K562 (cell line): ENCODE results near the gene ARMC7. TPM values are rescaled to one million over a fixed set of nuclear protein-coding genes. Genes with fewer than 3 reads are reported as not detected.
A peak's percentile ranks its signal among the peaks of the same experiment; 100 is the strongest.

Experiments used
- ADNP ChIP-seq: fragments of 200-800 bp; sonication (Bioruptor generic); IDR thresholded peaks from 2 replicates; pipeline ENCODE4 v1.6.1; 2016; ENCODE audit warnings: missing genetic modification characterization, missing compliant biosample characterization
- ARID1B ChIP-seq: fragments of 450-650 bp; IDR thresholded peaks from 2 replicates; pipeline ENCODE4 v1.6.1; 2016; ENCODE audit warnings: antibody characterized with exemption, mild to moderate bottlenecking, inconsistent platforms
- CBFB ChIP-seq: sonication (generic); formaldehyde crosslinking; IDR thresholded peaks from 2 replicates; pipeline ENCODE4 v1.4.0; 2020; ENCODE audit warnings: mild to moderate bottlenecking, missing genetic modification reagents
- CEBPG ChIP-seq, 3 experiments: fragments of 200-800 bp in 1 of 3; sonication (Bioruptor generic) in 1 of 3; sonication (generic) in 1 of 3; formaldehyde crosslinking in 1 of 3; IDR thresholded peaks in 2 of 3; conservative IDR thresholded peaks in 1 of 3; 2 replicates each; pipeline versions ENCODE4 v1.6.1 to v1.8.0; 2016 to 2022; ENCODE audit warnings: missing compliant biosample characterization in 2 of 3, missing genetic modification characterization in 2 of 3, mild to moderate bottlenecking in 1 of 3, missing genetic modification reagents in 1 of 3
- CXXC5 ChIP-seq: fragments of 250-450 bp; sonication (Bioruptor Pico); IDR thresholded peaks from 2 replicates; pipeline ENCODE4 v1.8.0; 2022; ENCODE audit warnings: inconsistent platforms, mild to moderate bottlenecking, moderate library complexity
- E2F6 ChIP-seq, 2 experiments: IDR thresholded peaks; 2 replicates each; pipeline ENCODE4 v1.6.1; 2011; ENCODE audit warnings: borderline replicate concordance in 1 of 2, control low read depth in 1 of 2, low read depth in 1 of 2, low read length in 1 of 2, mild to moderate bottlenecking in 1 of 2, mixed read lengths in 1 of 2, moderate library complexity in 1 of 2; ENCODE audit not compliant: insufficient read depth in 1 of 2, insufficient read length in 1 of 2, poor library complexity in 1 of 2, severe bottlenecking in 1 of 2; ENCODE audit errors: extremely low read depth in 1 of 2
- EGR1 ChIP-seq: fragments of 450-650 bp; conservative IDR thresholded peaks from 2 replicates; pipeline ENCODE4 v1.6.1; 2017; ENCODE audit warnings: mild to moderate bottlenecking
- EP300 ChIP-seq: IDR thresholded peaks from 2 replicates; pipeline ENCODE4 v1.6.1; 2012; ENCODE audit warnings: low read length, improper control_type of control experiment
- ETV5 ChIP-seq: sonication (generic); formaldehyde crosslinking; IDR thresholded peaks from 2 replicates; pipeline ENCODE4 v1.4.0; 2020; ENCODE audit warnings: low read depth, mild to moderate bottlenecking, missing genetic modification reagents
- FOS ChIP-seq: IDR thresholded peaks from 3 replicates; pipeline ENCODE4 v1.6.1; 2011; ENCODE audit not compliant: insufficient read length; ENCODE audit errors: extremely low read depth
- FOXJ3 ChIP-seq: sonication (generic); formaldehyde crosslinking; IDR thresholded peaks from 2 replicates; pipeline ENCODE4 v1.4.0; 2020; ENCODE audit warnings: mild to moderate bottlenecking, missing genetic modification reagents
- FUS ChIP-seq: fragments of 200-400 bp; formaldehyde crosslinking; optimal IDR thresholded peaks from 2 replicates; pipeline ENCODE3; 2017; ENCODE audit warnings: low read depth, low read length
- GABPB2 ChIP-seq: fragments of 250-450 bp; sonication (Bioruptor Pico); conservative IDR thresholded peaks from 2 replicates; pipeline ENCODE4 v1.5.1; 2021; ENCODE audit warnings: mild to moderate bottlenecking
- HDAC2 ChIP-seq: fragments of 450-650 bp; IDR thresholded peaks from 2 replicates; pipeline ENCODE4 v1.6.1; 2016; ENCODE audit warnings: mild to moderate bottlenecking
- HNRNPLL ChIP-seq: fragments of 200-400 bp; formaldehyde crosslinking; IDR thresholded peaks from 2 replicates; pipeline ENCODE4 v1.6.1; 2017; ENCODE audit warnings: low read length, low read depth, mild to moderate bottlenecking; ENCODE audit not compliant: poor library complexity, severe bottlenecking
- IRF2 ChIP-seq: sonication (generic); formaldehyde crosslinking; IDR thresholded peaks from 2 replicates; pipeline ENCODE4 v1.8.1; 2022; ENCODE audit warnings: mild to moderate bottlenecking, missing genetic modification reagents
- MEF2A ChIP-seq: IDR thresholded peaks from 2 replicates; pipeline ENCODE4 v1.6.1; 2011; ENCODE audit warnings: low read depth, mild to moderate bottlenecking, low read length, moderate library complexity; ENCODE audit not compliant: control insufficient read depth
- MXD1 ChIP-seq: fragments of 250-450 bp; sonication (Bioruptor Pico); IDR thresholded peaks from 2 replicates; pipeline ENCODE4 v1.8.0; 2021; ENCODE audit warnings: borderline replicate concordance, mild to moderate bottlenecking, moderate library complexity; ENCODE audit not compliant: poor library complexity, severe bottlenecking
- NBN ChIP-seq: fragments of 450-650 bp; IDR thresholded peaks from 2 replicates; pipeline ENCODE4 v1.6.1; 2016; ENCODE audit warnings: low read depth, mild to moderate bottlenecking
- PHTF2 ChIP-seq: fragments of 250-450 bp; sonication (Bioruptor Pico); IDR thresholded peaks from 2 replicates; pipeline ENCODE4 v1.5.0; 2021; ENCODE audit warnings: mild to moderate bottlenecking
- SMC3 ChIP-seq: conservative IDR thresholded peaks from 2 replicates; pipeline ENCODE4 v1.6.1; 2011; ENCODE audit warnings: low read depth, low read length, improper control_type of control experiment; ENCODE audit not compliant: insufficient read depth
- SRSF7 ChIP-seq: fragments of 200-400 bp; formaldehyde crosslinking; optimal IDR thresholded peaks from 2 replicates; pipeline ENCODE3; 2017; ENCODE audit warnings: mild to moderate bottlenecking, low read depth, low read length
- ZNF165 ChIP-seq: fragments of 250-450 bp; sonication (Bioruptor Pico); IDR thresholded peaks from 2 replicates; pipeline ENCODE4 v1.4.0; 2020; ENCODE audit warnings: borderline replicate concordance
- ZNF384 ChIP-seq: IDR thresholded peaks from 2 replicates; pipeline ENCODE4 v1.6.1; 2012; ENCODE audit warnings: low read depth, low read length, improper control_type of control experiment
- ZNF507 ChIP-seq: conservative IDR thresholded peaks from 2 replicates; pipeline ENCODE4 v1.6.1; 2017; ENCODE audit warnings: missing genetic modification characterization, missing compliant biosample characterization
- polyA plus RNA-seq, 8 experiments: library from polyadenylated mRNA; depleted of rRNA in 4 of 8; stranded (reverse) in 5 of 8; unstranded in 3 of 8; fragments of >200 nt; fragmentation: Nextera tagmentation in 2 of 8; fragmentation: Illumina TruSeq in 1 of 8; extraction: Ambion mirVana in 2 of 8; extraction: Trizol in 1 of 8; gene quantifications; 2 replicates each; pipeline versions ENCODE4 v1.2.1 to v1.2.3, GENCODE V29; 2011 to 2014; ENCODE audit warnings: inconsistent platforms in 1 of 8, missing spikeins in 1 of 8
- total RNA-seq, 7 experiments: library from RNA; depleted of rRNA in 6 of 7; stranded (reverse); fragments of >200 nt in 6 of 7; fragmentation: Illumina TruSeq in 2 of 7; extraction: Trizol in 2 of 7; gene quantifications; 2 replicates each; pipeline versions ENCODE4 v1.2.1 to v1.2.3, GENCODE V29; 2011 to 2021; ENCODE audit warnings: low replicate concordance in 1 of 7
- TF ChIP-seq, protein P1 (sequence below): fragments of 250-450 bp; sonication (Bioruptor Pico); IDR thresholded peaks from 2 replicates; pipeline ENCODE4 v1.5.1; 2021; ENCODE audit warnings: mild to moderate bottlenecking

Gene ARMC7
- total and polyA plus RNA-seq, 9 of the 15 experiments (the other 6 are each of a cell fraction or from before 2014, with no cell fraction given): 1.4 to 15.2 (median 5.9) TPM

DNA sequence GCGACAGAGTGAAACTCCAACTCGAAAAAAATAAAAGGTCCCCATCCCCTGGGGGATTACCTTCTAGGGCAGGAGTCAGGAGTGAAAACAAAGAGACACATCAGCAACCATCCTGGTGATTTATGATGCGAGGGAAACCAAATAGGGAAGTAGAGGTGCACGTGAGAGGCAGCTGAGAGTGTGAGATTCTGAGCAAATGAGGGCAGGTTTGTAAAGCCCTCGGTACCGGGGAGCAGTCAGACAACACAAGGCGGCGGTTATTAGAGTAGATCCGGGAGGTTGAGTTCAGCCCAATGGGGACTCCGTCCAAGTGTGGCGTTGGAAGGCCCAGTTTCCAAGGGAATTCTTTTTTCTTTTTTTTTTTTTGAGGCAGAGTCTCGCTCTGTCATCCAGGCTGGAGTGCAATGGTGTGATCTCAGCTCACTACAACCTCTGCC, 7.4 kb upstream of the ARMC7 start (continued):
- TF ChIP-seq SMC3 (no peak), ZNF165 (CRISPR knock-in tag) (no peak), EGR1 (no peak), HNRNPLL (no peak), CXXC5 (CRISPR knock-in tag) (0 out of 2 replicates have a peak, but pooled peaks have one; percentile 42), ZNF384 (no peak), IRF2 (no peak), ADNP (no peak), FOXJ3 (CRISPR knock-in tag) (no peak), CBFB (no peak), NBN (peak; percentile 37; the same call in 1 of the 2 replicates), SRSF7 (no peak), PHTF2 (CRISPR knock-in tag) (0 out of 2 replicates have a peak, but pooled peaks have one; percentile 22), CEBPG (CRISPR knock-in tag; IDR thresholded peaks at IDR 0.05) (no peak), CEBPG (tag; conservative IDR thresholded peaks at IDR 0.05 in 1 of 2, IDR thresholded peaks at IDR 0.05 in 1 of 2) (no peak), MEF2A (no peak), HDAC2 (peak; percentile 52; the same call in 1 of the 2 replicates), FOS (no peak), GABPB2 (no peak), ZNF507 (no peak), MXD1 (CRISPR knock-in tag) (no peak), E2F6 (IDR thresholded peaks at IDR 0.05; ENCODE audit: borderline replicate concordance in 1 of 2, extremely low read depth in 1 of 2, insufficient read depth in 1 of 2, insufficient read length in 1 of 2, low read depth in 1 of 2, low read length in 1 of 2, poor library complexity in 1 of 2, severe bottlenecking in 1 of 2) (peak; percentile 85 to 92), EP300 (0 out of 2 replicates have a peak, but pooled peaks have one; percentile 22), FUS (no peak), ETV5 (CRISPR knock-in tag) (no peak), ARID1B (peak; percentile 50; the same call in 1 of the 2 replicates)
- TF ChIP-seq, protein P1, sequence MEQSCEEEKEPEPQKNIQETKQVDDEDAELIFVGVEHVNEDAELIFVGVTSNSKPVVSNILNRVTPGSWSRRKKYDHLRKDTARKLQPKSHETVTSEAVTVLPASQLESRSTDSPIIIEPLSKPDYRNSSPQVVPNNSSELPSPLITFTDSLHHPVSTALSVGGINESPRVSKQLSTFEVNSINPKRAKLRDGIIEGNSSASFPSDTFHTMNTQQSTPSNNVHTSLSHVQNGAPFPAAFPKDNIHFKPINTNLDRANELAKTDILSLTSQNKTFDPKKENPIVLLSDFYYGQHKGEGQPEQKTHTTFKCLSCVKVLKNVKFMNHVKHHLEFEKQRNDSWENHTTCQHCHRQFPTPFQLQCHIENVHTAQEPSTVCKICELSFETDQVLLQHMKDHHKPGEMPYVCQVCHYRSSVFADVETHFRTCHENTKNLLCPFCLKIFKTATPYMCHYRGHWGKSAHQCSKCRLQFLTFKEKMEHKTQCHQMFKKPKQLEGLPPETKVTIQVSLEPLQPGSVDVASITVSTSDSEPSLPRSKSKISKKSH (CRISPR knock-in tag): no peak
